Neural progenitor cell (in vitro differentiated cells): ENCODE data around the gene CAMSAP1. TPM values are rescaled to one million over a fixed set of nuclear protein-coding genes. Genes with fewer than 3 reads are reported as not detected.

Experiments
- DNase-seq: peaks from one replicate; pipeline ENCODE4 v3.0.0-alpha.2; 2016; ENCODE audit warnings: low spot score
- H2AFZ ChIP-seq: fragments of 200-600 bp; sonication (generic); replicated peaks from 2 replicates; pipeline ENCODE4 v1.6.1; 2016; ENCODE audit warnings: antibody characterized with exemption
- H3F3A ChIP-seq: fragments of 200-600 bp; sonication (generic); 2 replicates; pipeline ENCODE4 v1.6.1; 2016; ENCODE audit warnings: antibody characterized with exemption, low read depth
- H3K27ac ChIP-seq: fragments of 200-600 bp; sonication (generic); 2 replicates; pipeline ENCODE4 v1.5.1; 2016; ENCODE audit warnings: mild to moderate bottlenecking
- H3K27me3 ChIP-seq: fragments of 200-600 bp; sonication (generic); 2 replicates; pipeline ENCODE4 v1.6.1; 2016; ENCODE audit warnings: mild to moderate bottlenecking, moderate library complexity
- H3K36me3 ChIP-seq: fragments of 200-600 bp; sonication (generic); 2 replicates; pipeline ENCODE4 v1.5.1; 2016
- H3K4me1 ChIP-seq: fragments of 200-600 bp; sonication (generic); 2 replicates; pipeline ENCODE4 v1.6.1; 2016; ENCODE audit warnings: mixed run types
- H3K4me2 ChIP-seq: fragments of 200-600 bp; sonication (generic); 2 replicates; pipeline ENCODE4 v1.6.1; 2016
- H3K4me3 ChIP-seq: fragments of 200-600 bp; sonication (generic); 2 replicates; pipeline ENCODE4 v1.5.1; 2016
- H3K79me2 ChIP-seq: fragments of 200-600 bp; sonication (generic); 2 replicates; pipeline ENCODE4 v1.6.1; 2016; ENCODE audit warnings: low read depth
- H3K9ac ChIP-seq: fragments of 200-600 bp; sonication (generic); 2 replicates; pipeline ENCODE4 v1.6.1; 2016
- H3K9me3 ChIP-seq: fragments of 200-600 bp; sonication (generic); 2 replicates; pipeline ENCODE4 v1.5.1; 2016; ENCODE audit warnings: low read depth
- H4K20me1 ChIP-seq: fragments of 200-600 bp; sonication (generic); 2 replicates; pipeline ENCODE4 v1.6.1; 2016; ENCODE audit warnings: low read depth
- H3K27ac Mint-ChIP-seq: 3 replicates; pipeline ENCODE4 v1.8.0; 2021; ENCODE audit warnings: mixed read lengths
- H3K27me3 Mint-ChIP-seq: 2 replicates; pipeline ENCODE4 v1.8.0; 2022; ENCODE audit warnings: low read depth, mild to moderate bottlenecking, inconsistent platforms, moderate library complexity, mixed read lengths; ENCODE audit not compliant: insufficient read depth
- H3K36me3 Mint-ChIP-seq: 3 replicates; pipeline ENCODE4 v1.8.0; 2021; ENCODE audit warnings: mixed read lengths
- H3K4me1 Mint-ChIP-seq: 3 replicates; pipeline ENCODE4 v1.8.0; 2021; ENCODE audit warnings: mixed read lengths
- H3K4me3 Mint-ChIP-seq: 3 replicates; pipeline ENCODE4 v1.8.0; 2021; ENCODE audit warnings: mild to moderate bottlenecking, moderate library complexity, mixed read lengths
- H3K9me3 Mint-ChIP-seq: 3 replicates; pipeline ENCODE4 v1.8.0; 2020; ENCODE audit warnings: mixed read lengths
- CTCF ChIP-seq: fragments of 200-600 bp; sonication (generic); IDR thresholded peaks from 2 replicates; pipeline ENCODE4 v1.5.1; 2017; ENCODE audit warnings: antibody characterized with exemption, mild to moderate bottlenecking
- EZH2 ChIP-seq: fragments of 200-600 bp; sonication (generic); IDR thresholded peaks from 2 replicates; pipeline ENCODE4 v1.6.1; 2017; ENCODE audit warnings: antibody characterized with exemption, mild to moderate bottlenecking, moderate library complexity
- EZH2phosphoT487 ChIP-seq: fragments of 200-600 bp; sonication (generic); IDR thresholded peaks from 2 replicates; pipeline ENCODE4 v1.6.1; 2017; ENCODE audit warnings: antibody characterized with exemption
- total RNA-seq: library from RNA; depleted of rRNA; stranded (reverse); fragments of >200 nt; gene quantifications from 2 replicates; pipeline ENCODE4 v1.2.3, GENCODE V29; 2015; ENCODE audit warnings: low replicate concordance

The CAMSAP1 gene
- total RNA-seq, 1 donor from 2014 or later, result 39.3 TPM

- Histone ChIP-seq H3K4me3 (no peak overlapping the region), H3K4me1 (no peaks in the 10 kb centered on the region), H3K9me3 (no peaks in the 10 kb centered on the region), H3K9ac (no peak overlapping the region), H4K20me1 (peaks cover 99% of the 10 kb centered on the region), H3K36me3 (no peaks in the 10 kb centered on the region), H3K27ac (no peak overlapping the region), H3K4me2 (no peak overlapping the region), H3K27me3 (no peaks in the 10 kb centered on the region), H3F3A (no peaks in the 10 kb centered on the region), H2AFZ (no peak overlapping the region), H3K79me2 (peaks cover 100% of the 10 kb centered on the region)
- no peak for DNase-seq
- Mint-ChIP-seq H3K36me3 (peaks cover 24% of the 10 kb centered on the region), H3K4me1 (peaks cover 22% of the 10 kb centered on the region), H3K27ac (no peak overlapping the region), H3K9me3 (no peaks in the 10 kb centered on the region), H3K4me3 (no peak overlapping the region), H3K27me3 (peaks cover 4% of the 10 kb centered on the region)
- TF ChIP-seq EZH2 (no peak), CTCF (no peak)
Measured at GRCh38 chr9:135878528-135879236, 28.7 kb downstream of the CAMSAP1 start.

- H3K4me3 Mint-ChIP-seq, result no peak overlapping the region
- H3K36me3 Mint-ChIP-seq, result peaks cover 26% of the 10 kb centered on the region
- no peaks in the 10 kb centered on the region for H3K9me3 ChIP-seq
Measured at GRCh38 chr9:135877791-135878527, 29.4 kb downstream of the CAMSAP1 start.

GRCh38 chr9:135876936-135877335 is 30.4 kb downstream of the CAMSAP1 start:
- TF ChIP-seq EZH2phosphoT487 (no peak), EZH2 (no peak), CTCF (no peak)
- H3K4me3 ChIP-seq, result no peak overlapping the region
- H3K36me3 ChIP-seq, result no peaks in the 10 kb centered on the region
- no peaks in the 10 kb centered on the region for H3K4me1 ChIP-seq
- no peak for DNase-seq
- no peaks in the 10 kb centered on the region for H3K27me3 ChIP-seq
- Mint-ChIP-seq H3K4me3 (no peak overlapping the region), H3K27ac (no peak overlapping the region), H3K36me3 (peaks cover 32% of the 10 kb centered on the region), H3K27me3 (peaks cover 4% of the 10 kb centered on the region), H3K4me1 (peaks cover 16% of the 10 kb centered on the region), H3K9me3 (no peaks in the 10 kb centered on the region)
- H4K20me1 ChIP-seq, result peaks cover 99% of the 10 kb centered on the region
- H3K9ac ChIP-seq, result no peak overlapping the region
- H3F3A ChIP-seq, result no peaks in the 10 kb centered on the region
- H2AFZ ChIP-seq, result no peak overlapping the region
- no peaks in the 10 kb centered on the region for H3K9me3 ChIP-seq
- no peak overlapping the region for H3K4me2 ChIP-seq
- peaks cover 100% of the 10 kb centered on the region for H3K79me2 ChIP-seq
- H3K27ac ChIP-seq, result no peak overlapping the region

More at GRCh38 chr9:135877791-135878527, 29.4 kb downstream of the CAMSAP1 start:
- DNase-seq, result no peak
- no peak overlapping the region for H3K27ac Mint-ChIP-seq
- no peaks in the 10 kb centered on the region for H3F3A ChIP-seq
- H3K27me3 Mint-ChIP-seq, result peaks cover 4% of the 10 kb centered on the region
- no peak for TF ChIP-seq CTCF
- H3K4me2 ChIP-seq, result no peak overlapping the region
- H3K9me3 Mint-ChIP-seq, result no peaks in the 10 kb centered on the region
- H3K4me1 ChIP-seq, result no peaks in the 10 kb centered on the region
- H3K4me3 ChIP-seq, result no peak overlapping the region
- H3K27ac ChIP-seq, result no peak overlapping the region
- peaks cover 100% of the 10 kb centered on the region for H3K79me2 ChIP-seq
- no peak overlapping the region for H2AFZ ChIP-seq
- H3K4me1 Mint-ChIP-seq, result peaks cover 16% of the 10 kb centered on the region
- H3K9ac ChIP-seq, result no peak overlapping the region
- no peaks in the 10 kb centered on the region for H3K27me3 ChIP-seq
- peaks cover 99% of the 10 kb centered on the region for H4K20me1 ChIP-seq
- no peaks in the 10 kb centered on the region for H3K36me3 ChIP-seq
